Measurements from ENCODE around the gene REXO1. TPM values are rescaled to one million over a fixed set of nuclear protein-coding genes. Genes with fewer than 3 reads are reported as not detected.
A peak's percentile ranks its signal among the peaks of the same experiment; 100 is the strongest.

REXO1 gene
- total and polyA plus RNA-seq, 9 of the 15 experiments (the other 6 are each of a cell fraction or from before 2014, with no cell fraction given), result 0.04 to 63.3 (median 15.8) TPM

- Histone ChIP-seq H2AFZ (ENCODE audit: low read depth, low read length) (no peak overlapping the region), H3K9me3 (replicated peaks; ENCODE audit: control insufficient read depth, insufficient read depth, low read depth, low read length) (peaks cover 11% of the 10 kb centered on the region), H3K9me1 (ENCODE audit: control insufficient read depth, insufficient read depth, low read length) (no peaks in the 10 kb centered on the region), H3K27ac (ENCODE audit: extremely low read depth, low read depth, low read length) (no peak overlapping the region), H3K27me3 (ENCODE audit: control insufficient read depth in 2 of 2, insufficient read depth in 2 of 2, low read length in 2 of 2) (peaks cover 0 to 11% of the 10 kb centered on the region in 2 experiments; a peak in 2 of 5 replicates), H3K79me2 (ENCODE audit: control insufficient read depth, insufficient read depth, low read length) (no peaks in the 10 kb centered on the region), H4K20me1 (replicated peaks; ENCODE audit: control insufficient read depth, insufficient read depth, low read length) (no peaks in the 10 kb centered on the region), H3K4me3 (no peak overlapping the region), H3K36me3 (ENCODE audit: control insufficient read depth, insufficient read depth, low read length) (no peaks in the 10 kb centered on the region), H3K4me2 (ENCODE audit: insufficient read depth, low read length) (no peak overlapping the region), H3K4me1 (replicated peaks in 1 of 2; ENCODE audit: control insufficient read depth in 2 of 2, insufficient read depth in 2 of 2, low read length in 2 of 2) (peaks cover 9 to 45% of the 10 kb centered on the region in 2 experiments; a peak in 4 of 5 replicates), H3K9ac (ENCODE audit: insufficient read depth in 1 of 2, low read depth in 2 of 2, low read length in 2 of 2) (no peak overlapping the region)
- CTCF ChIA-PET (ENCODE audit: low intra/inter-chr PET ratio), result interaction anchor here (0.6 to 1.8 kb wide), 2 partner anchors 100 to 120 kb away, joined by 4 to 5 read pairs; no protein-coding TSS in a partner anchor
- in situ Hi-C loops (cut with MboI), result no loop called here
- 7% methylated on average over 4 of the region's 4 CpGs for WGBS (ENCODE audit: insufficient coverage, low coverage, missing lambda C conversion rate)
- no peak for FAIRE-seq
- BruUV-seq (replicated peaks), result no TSS peak
- POLR2A ChIA-PET, result interaction anchor here (0.8 to 1.5 kb wide), 4 partner anchors 10 to 49 kb away, joined by 3 read pairs; no protein-coding TSS in a partner anchor
- no peak for DNase-seq (ENCODE audit: extremely low read depth in 1 of 4, low spot score in 3 of 4)
- no peak for ATAC-seq
- intact Hi-C loops (cut with micrococcal nuclease), result no loop called here
- TF ChIP-seq TRIM28 (IDR thresholded peaks at IDR 0.05), result peak; percentile 92
- TF ChIP-seq RCOR1 (IDR thresholded peaks at IDR 0.05; ENCODE audit: borderline replicate concordance in 1 of 2, low read depth in 2 of 2, low read length in 2 of 2), result peak in 1 of 2 experiments; percentile 56; a peak in 1 of 4 replicates
- TF ChIP-seq CBX1 (IDR thresholded peaks at IDR 0.05; ENCODE audit: low read depth), result peak; percentile 63; the same call in 1 of the 2 replicates
- TF ChIP-seq, protein P1, sequence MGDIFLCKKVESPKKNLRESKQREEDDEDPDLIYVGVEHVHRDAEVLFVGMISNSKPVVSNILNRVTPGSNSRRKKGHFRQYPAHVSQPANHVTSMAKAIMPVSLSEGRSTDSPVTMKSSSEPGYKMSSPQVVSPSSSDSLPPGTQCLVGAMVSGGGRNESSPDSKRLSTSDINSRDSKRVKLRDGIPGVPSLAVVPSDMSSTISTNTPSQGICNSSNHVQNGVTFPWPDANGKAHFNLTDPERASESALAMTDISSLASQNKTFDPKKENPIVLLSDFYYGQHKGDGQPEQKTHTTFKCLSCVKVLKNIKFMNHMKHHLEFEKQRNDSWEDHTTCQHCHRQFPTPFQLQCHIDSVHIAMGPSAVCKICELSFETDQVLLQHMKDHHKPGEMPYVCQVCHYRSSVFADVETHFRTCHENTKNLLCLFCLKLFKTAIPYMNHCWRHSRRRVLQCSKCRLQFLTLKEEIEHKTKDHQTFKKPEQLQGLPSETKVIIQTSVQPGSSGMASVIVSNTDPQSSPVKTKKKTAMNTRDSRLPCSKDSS (IDR thresholded peaks at IDR 0.05; ENCODE audit: low read depth, partially characterized antibody), result peak; percentile 8
- TF ChIP-seq POLR2B (IDR thresholded peaks at IDR 0.05; ENCODE audit: low read depth, partially characterized antibody), result no peak
- TF ChIP-seq ZNF217 (CRISPR knock-in tag; IDR thresholded peaks at IDR 0.05), result no peak
- peak in 1 of 2 experiments; percentile 62; a peak in 2 of 4 replicates for TF ChIP-seq KDM1A (IDR thresholded peaks at IDR 0.05)
- peak; percentile 91 for TF ChIP-seq RBM25 (IDR thresholded peaks at IDR 0.05; ENCODE audit: low read depth, low read length, severe bottlenecking)
- TF ChIP-seq HSF4 (CRISPR knock-in tag; IDR thresholded peaks at IDR 0.05; ENCODE audit: borderline replicate concordance), result no peak
- no peak for TF ChIP-seq BRD9 (IDR thresholded peaks at IDR 0.05; ENCODE audit: low read depth, partially characterized antibody)
These were observed 77.3 kb downstream of the REXO1 start for GRCh38 chr19:1770866-1771576.

Data from K562 (cell line).